Prostate gland (tissue), 2 donors: Measurements from ENCODE around the gene NUTM2D. TPM values are rescaled to one million over a fixed set of nuclear protein-coding genes. Genes with fewer than 3 reads are reported as not detected.
"Not testable (repeated sequence)": the region's sequence is repeated elsewhere in the genome, so short reads cannot be mapped to it uniquely, and the experiment has no call there.

ENCODE experiments used
- DNase-seq: peaks from one replicate; pipeline ENCODE4 v3.0.0-alpha.2; 2019; ENCODE audit warnings: low spot score
- H3K27ac ChIP-seq, 2 donors: fragments of 200-600 bp; sonication (generic); 2 replicates each; pipeline ENCODE4 v1.5.1; 2017 to 2019
- H3K27me3 ChIP-seq: fragments of 200-600 bp; sonication (generic); replicated peaks from 2 replicates; pipeline ENCODE4 v1.5.1; 2019; ENCODE audit not compliant: insufficient read depth
- H3K36me3 ChIP-seq, 2 donors: fragments of 200-600 bp; sonication (generic); 1 replicate in 1 of 2; 2 replicates in 1 of 2; pipeline versions ENCODE4 v1.5.1 to v1.8.1; 2017 to 2019
- H3K4me1 ChIP-seq: fragments of 200-600 bp; sonication (generic); replicated peaks from 2 replicates; pipeline ENCODE4 v1.5.1; 2019
- H3K4me3 ChIP-seq, 2 donors: fragments of 200-600 bp; sonication (generic); 2 replicates each; pipeline ENCODE4 v1.5.1; 2017 to 2019
- H3K9me3 ChIP-seq: fragments of 200-600 bp; sonication (generic); 2 replicates; pipeline ENCODE4 v1.5.1; 2017
- CTCF ChIP-seq, 4 experiments: fragments of 200-600 bp in 2 of 4; fragments of 450-650 bp in 2 of 4; sonication (generic) in 2 of 4; IDR thresholded peaks; 1 replicate in 3 of 4; 2 replicates in 1 of 4; pipeline ENCODE4 v1.5.1; 2016 to 2019; ENCODE audit warnings: antibody characterized with exemption in 4 of 4, mild to moderate bottlenecking in 2 of 4, moderate library complexity in 2 of 4
- POLR2A ChIP-seq: fragments of 450-650 bp; IDR thresholded peaks from one replicate; pipeline ENCODE4 v1.6.1; 2016; ENCODE audit warnings: antibody characterized with exemption, mild to moderate bottlenecking
- POLR2AphosphoS5 ChIP-seq: sonication (generic); formaldehyde crosslinking; IDR thresholded peaks from one replicate; pipeline ENCODE4 v1.6.1; 2017; ENCODE audit warnings: antibody characterized with exemption
- WGBS: methylation state at CpG from one replicate; pipeline ENCODE4 v1.1.5; 2018; 5-methylcytosine and 5-hydroxymethylcytosine counted together
- intact Hi-C: fragments of 100-400 bp; cut with DNase I; formaldehyde crosslinking; loops from one replicate; pipeline ENCODE4 v1.14.2; 2022
- total RNA-seq, 2 donors: library from RNA; depleted of rRNA; stranded (reverse); fragments of >200 nt; gene quantifications; one replicate each; pipeline ENCODE4 v1.1.0, GENCODE V29; 2016

NUTM2D gene
- total RNA-seq, 2 donors from 2014 or later, result 7.8 to 13.0 TPM

DNA sequence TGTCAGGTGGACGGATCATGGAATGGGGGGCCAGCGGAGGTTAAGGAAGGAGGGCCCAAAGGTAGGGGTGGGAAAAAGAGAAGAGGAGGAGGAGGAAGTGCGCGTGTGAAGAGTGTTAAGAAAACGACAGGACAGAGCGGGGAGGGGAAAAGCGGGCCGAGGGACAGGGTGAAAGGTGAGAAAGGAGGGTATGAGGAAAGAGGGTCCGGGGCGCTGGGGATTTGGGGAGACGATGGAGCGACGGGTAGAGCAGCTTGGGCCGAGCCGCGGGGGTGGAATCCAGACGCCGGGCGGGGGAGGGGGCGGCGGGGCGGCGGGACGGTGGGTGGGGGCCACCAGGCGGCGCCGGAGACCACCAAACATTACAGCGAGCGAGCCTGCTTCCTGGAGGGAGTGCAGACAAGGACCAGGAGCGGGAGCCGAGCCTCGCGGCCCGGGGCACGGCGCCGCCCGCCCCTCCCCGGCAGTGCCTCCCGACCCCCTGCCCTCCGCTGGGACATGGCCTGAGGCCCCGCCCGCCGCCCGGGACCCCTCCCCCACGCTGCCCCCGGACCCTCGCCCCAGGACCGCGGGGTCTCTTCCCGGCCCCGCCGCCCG lies 15.9 kb upstream of the NUTM2D start:
- Histone ChIP-seq H3K4me3 (peak overlapping the region; percentile 45 to 52), H3K27ac (peak overlapping the region; percentile 86 to 88)
- H3K36me3 ChIP-seq, H3K9me3 ChIP-seq, H3K4me1 ChIP-seq, H3K27me3 ChIP-seq, intact Hi-C loops, DNase-seq: not testable (repeated sequence)
- WGBS, result under 1% methylated on average over 12 of the region's 54 CpGs

GRCh38 chr10:87342249-87342710 lies 15.3 kb upstream of the NUTM2D start:
- TF ChIP-seq CTCF (IDR thresholded peaks at IDR 0.05), result peak in 1 of 4 experiments; percentile 9
- peak; percentile 56 for TF ChIP-seq POLR2AphosphoS5
- peak; percentile 24 for TF ChIP-seq POLR2A
- H3K4me1 ChIP-seq, H3K36me3 ChIP-seq, H3K27me3 ChIP-seq, intact Hi-C loops, H3K9me3 ChIP-seq: not testable (repeated sequence)
- Histone ChIP-seq H3K27ac (peak overlapping the region; percentile 86 to 88), H3K4me3 (peak overlapping the region; percentile 45 to 52)
- WGBS, result 0% methylated on average over 24 of the region's 43 CpGs
- peak; percentile 90 for DNase-seq

- WGBS, result under 1% methylated on average over 36 of the region's 65 CpGs
- H3K4me1 ChIP-seq, H3K36me3 ChIP-seq, H3K27me3 ChIP-seq, H3K9me3 ChIP-seq, intact Hi-C loops: not testable (repeated sequence)
- peak overlapping the region; percentile 45 to 52 for H3K4me3 ChIP-seq
- peak overlapping the region; percentile 86 to 88 for H3K27ac ChIP-seq
- peak; percentile 29 for TF ChIP-seq POLR2A
- peak in 2 of 4 experiments; percentile 67 to 75 for TF ChIP-seq CTCF (IDR thresholded peaks at IDR 0.05)
- DNase-seq, result peak; percentile 69
Measured at GRCh38 chr10:87342711-87343258, 14.8 kb upstream of the NUTM2D start.

GRCh38 chr10:87345743-87346142 lies 11.8 kb upstream of the NUTM2D start:
- H3K27me3 ChIP-seq, H3K4me3 ChIP-seq, H3K4me1 ChIP-seq, DNase-seq, intact Hi-C loops, H3K9me3 ChIP-seq, H3K36me3 ChIP-seq, H3K27ac ChIP-seq: not testable (repeated sequence)
- WGBS, result 28% methylated on average over 1 of the region's 1 CpG

DNA sequence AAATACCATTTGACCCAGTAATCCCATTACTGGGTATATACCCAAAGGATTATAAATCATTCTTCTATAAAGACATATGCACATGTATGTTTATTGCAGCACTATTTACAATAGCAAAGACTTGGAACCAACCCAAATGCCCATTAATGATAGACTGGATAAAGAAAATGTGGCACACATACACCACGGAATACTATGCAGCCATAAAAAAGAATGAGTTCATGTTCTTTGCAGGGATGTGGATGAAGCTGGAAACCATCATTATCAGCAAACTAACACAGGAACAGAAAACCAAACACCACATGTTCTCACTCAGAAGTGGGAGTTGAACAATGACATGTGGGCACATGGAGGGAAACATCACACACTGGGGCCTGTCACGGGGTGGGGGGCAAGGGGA lies 7.4 kb upstream of the NUTM2D start:
- H3K4me1 ChIP-seq, DNase-seq, intact Hi-C loops, H3K4me3 ChIP-seq, H3K9me3 ChIP-seq, H3K27ac ChIP-seq, H3K27me3 ChIP-seq, H3K36me3 ChIP-seq: not testable (repeated sequence)
- 100% methylated on average over 2 of the region's 2 CpGs for WGBS

GRCh38 chr10:87352825-87353224 lies 4.7 kb upstream of the NUTM2D start:
- H3K27ac ChIP-seq, H3K4me3 ChIP-seq, DNase-seq, H3K4me1 ChIP-seq, H3K9me3 ChIP-seq, H3K36me3 ChIP-seq, intact Hi-C loops, H3K27me3 ChIP-seq: not testable (repeated sequence)
- 54% methylated on average over 3 of the region's 3 CpGs for WGBS

DNA sequence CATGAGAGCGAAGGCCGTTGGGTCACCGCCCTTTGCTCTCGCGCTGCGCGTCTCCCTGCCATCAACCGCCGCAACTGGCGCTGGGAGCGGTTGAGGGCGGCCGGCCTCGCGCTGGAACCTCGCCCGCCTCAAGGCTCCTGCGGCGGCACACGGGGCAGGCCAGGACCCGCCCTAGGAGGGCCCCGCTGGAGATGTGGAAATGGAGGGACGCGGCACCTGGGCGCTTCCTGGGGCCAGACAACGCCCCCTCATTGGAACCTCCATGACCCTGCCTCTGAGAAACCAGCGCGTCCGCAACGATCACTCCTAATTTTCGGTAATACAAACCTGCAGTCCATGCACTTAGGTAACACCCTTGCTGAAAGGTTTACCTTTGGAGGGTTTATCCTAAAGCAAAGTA lies 2.4 kb upstream of the NUTM2D start:
- H3K36me3 ChIP-seq, intact Hi-C loops, H3K27me3 ChIP-seq, DNase-seq, H3K9me3 ChIP-seq, H3K27ac ChIP-seq, H3K4me3 ChIP-seq, H3K4me1 ChIP-seq: not testable (repeated sequence)
- 95% methylated on average over 10 of the region's 31 CpGs for WGBS

DNA sequence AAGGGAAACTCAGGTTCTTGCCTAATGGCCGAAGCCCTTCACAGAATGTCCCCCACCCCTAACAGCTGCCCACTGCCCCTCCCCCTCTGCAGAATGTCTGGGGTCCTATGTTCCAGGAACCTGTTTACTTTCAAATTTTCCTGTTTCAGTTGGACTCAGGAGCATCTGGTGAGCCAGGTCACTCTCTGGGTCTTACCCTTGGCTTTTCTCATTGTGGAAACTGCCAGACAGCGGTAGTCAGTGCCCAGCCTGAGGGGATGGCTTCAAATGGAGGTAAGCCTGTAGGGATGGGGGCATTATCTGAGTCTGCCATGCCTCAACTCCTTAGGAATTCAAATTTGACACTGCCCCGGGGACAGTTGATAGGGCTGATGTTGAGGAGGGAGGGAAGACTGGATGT lies 615 bp downstream of the NUTM2D start:
- H3K4me1 ChIP-seq, H3K27me3 ChIP-seq, intact Hi-C loops, H3K36me3 ChIP-seq, H3K27ac ChIP-seq, DNase-seq, H3K9me3 ChIP-seq, H3K4me3 ChIP-seq: not testable (repeated sequence)
- 88% methylated on average over 1 of the region's 3 CpGs for WGBS

DNA sequence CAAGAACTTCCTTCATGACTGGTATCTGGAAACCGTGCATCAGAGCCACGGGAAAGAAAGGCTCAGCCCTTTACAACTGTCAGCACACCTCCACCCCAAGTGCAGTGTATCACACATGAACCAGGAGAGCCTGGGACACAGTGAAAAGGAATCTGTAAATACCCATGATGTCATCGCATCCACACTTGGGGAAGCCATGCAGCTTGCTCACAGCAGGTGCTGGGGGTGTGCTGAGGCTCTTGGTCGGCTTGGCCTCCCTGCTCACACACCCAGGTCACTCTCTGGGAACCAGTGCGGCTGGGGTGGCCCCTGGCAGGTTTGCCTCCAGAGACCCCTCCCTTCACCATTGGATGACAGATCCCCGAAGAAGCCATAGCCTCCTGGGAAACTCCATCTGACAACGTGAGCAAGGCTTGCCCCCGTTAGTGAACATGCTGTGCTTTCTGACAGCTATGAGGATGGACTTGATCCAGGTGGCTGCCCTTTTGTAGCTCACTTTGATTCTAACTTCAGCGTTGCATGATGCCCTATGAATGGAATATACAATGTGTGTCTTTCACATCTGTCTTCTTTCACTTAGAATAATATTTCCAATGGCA lies 12.1 kb downstream of the NUTM2D start:
- H3K4me1 ChIP-seq, H3K9me3 ChIP-seq, H3K4me3 ChIP-seq, H3K27me3 ChIP-seq, H3K27ac ChIP-seq, intact Hi-C loops, H3K36me3 ChIP-seq, DNase-seq: not testable (repeated sequence)
- 82% methylated on average over 1 of the region's 9 CpGs for WGBS

GRCh38 chr10:87374091-87374490 lies 16.5 kb downstream of the NUTM2D start:
- H3K4me3 ChIP-seq, H3K9me3 ChIP-seq, H3K27ac ChIP-seq, intact Hi-C loops, H3K36me3 ChIP-seq, H3K4me1 ChIP-seq, H3K27me3 ChIP-seq, DNase-seq: not testable (repeated sequence)
- 88% methylated on average over 1 of the region's 1 CpG for WGBS
